Type B pancreatic cell (in vitro differentiated cells): Measurements from ENCODE around the gene AP3B1. TPM values are rescaled to one million over a fixed set of nuclear protein-coding genes. Genes with fewer than 3 reads are reported as not detected.

ENCODE experiments used
- DNase-seq: peaks from one replicate; pipeline ENCODE4 v3.0.0; 2021; ENCODE audit warnings: mixed read lengths; ENCODE audit not compliant: unreplicated experiment; ENCODE audit errors: extremely low spot score
- H3K27ac Mint-ChIP-seq: 2 replicates; pipeline ENCODE4 v1.8.0; 2021; ENCODE audit warnings: mild to moderate bottlenecking, mixed read lengths
- H3K27me3 Mint-ChIP-seq: 2 replicates; pipeline ENCODE4 v1.8.0; 2021; ENCODE audit warnings: mixed read lengths
- H3K36me3 Mint-ChIP-seq: 2 replicates; pipeline ENCODE4 v1.8.0; 2021; ENCODE audit warnings: mixed read lengths
- H3K4me1 Mint-ChIP-seq: one replicate; pipeline ENCODE4 v1.8.0; 2021; ENCODE audit warnings: mixed read lengths; ENCODE audit not compliant: unreplicated experiment
- H3K4me3 Mint-ChIP-seq: 2 replicates; pipeline ENCODE4 v1.8.0; 2021; ENCODE audit warnings: mild to moderate bottlenecking, mixed read lengths
- H3K9me3 Mint-ChIP-seq: 2 replicates; pipeline ENCODE4 v1.8.0; 2021; ENCODE audit warnings: mixed read lengths
- CTCF ChIP-seq: fragments of 200-600 bp; sonication (generic); conservative IDR thresholded peaks from 2 replicates; pipeline ENCODE4 v1.5.0; 2021; ENCODE audit warnings: antibody characterized with exemption, mild to moderate bottlenecking
- total RNA-seq: library from RNA; stranded (reverse); gene quantifications from 2 replicates; pipeline ENCODE4 v1.2.1, GENCODE V29; 2021; ENCODE audit warnings: low replicate concordance

AP3B1 gene
- total RNA-seq, 1 donor from 2014 or later, result 48.4 TPM

- H3K36me3 Mint-ChIP-seq, result no peaks in the 10 kb centered on the region
- no peak for TF ChIP-seq CTCF
- H3K27ac Mint-ChIP-seq, result no peak overlapping the region
- DNase-seq, result no peak
- peaks cover 93% of the 10 kb centered on the region for H3K27me3 Mint-ChIP-seq
- no peaks in the 10 kb centered on the region for H3K9me3 Mint-ChIP-seq
- peaks cover 5% of the 10 kb centered on the region for H3K4me1 Mint-ChIP-seq
- no peak overlapping the region for H3K4me3 Mint-ChIP-seq
These were observed 341.1 kb downstream of the AP3B1 start for GRCh38 chr5:77953374-77953773.

- Mint-ChIP-seq H3K27me3 (peaks cover 87% of the 10 kb centered on the region), H3K9me3 (no peaks in the 10 kb centered on the region), H3K4me1 (no peaks in the 10 kb centered on the region), H3K27ac (no peak overlapping the region), H3K36me3 (no peaks in the 10 kb centered on the region), H3K4me3 (no peak overlapping the region)
- no peak for DNase-seq
- TF ChIP-seq CTCF, result no peak
These were observed 341.8 kb downstream of the AP3B1 start for GRCh38 chr5:77952636-77953212.

Other genes starting within 250 kb of the AP3B1 start
- 41.3 and 50.8 TPM in 2 replicates for gene SCAMP1, start 65.9 kb upstream of the AP3B1 start, total RNA-seq